K562 (cell line): Measurements from ENCODE around the gene MICU1. TPM values are rescaled to one million over a fixed set of nuclear protein-coding genes. Genes with fewer than 3 reads are reported as not detected.
A peak's percentile ranks its signal among the peaks of the same experiment; 100 is the strongest.

Experiments
- ATAC-seq: fragments of 200-7000 bp; cut with Tn5 transposase; 3 replicates; pipeline ENCODE4 v1.9.1; 2020; ENCODE audit warnings: moderate library complexity
- BruUV-seq: library from RNA; stranded (reverse); fragments of 400-500 nt; replicated peaks from 2 replicates; lab custom pipeline; 2021; lab: Mats Ljungman, UMichigan
- CTCF ChIA-PET: fragments of 300-600 bp; formaldehyde crosslinking; extraction: SDS; loops from one replicate; lab custom pipeline; 2021; ENCODE audit warnings: low intra/inter-chr PET ratio; lab: Yijun Ruan, JAX
- POLR2A ChIA-PET: fragments of 300-600, 350-650 bp; sonication (Branson Sonifier 250); formaldehyde crosslinking; extraction: SDS; loops from one replicate; lab custom pipeline; 2021; ENCODE audit warnings: antibody characterized with exemption, inconsistent platforms; lab: Yijun Ruan, JAX
- DNase-seq, 4 experiments: peaks; one replicate each; pipeline versions ENCODE4 v3.0.0 to v3.0.0-alpha.2; 2011 to 2018; ENCODE audit warnings: low spot score in 3 of 4, mixed read lengths in 3 of 4; ENCODE audit errors: extremely low read depth in 1 of 4
- FAIRE-seq: peaks from 2 replicates; lab custom pipeline; 2011; peaks lifted over from hg19 to GRCh38; lab: Jason Lieb, UNC
- H2AFZ ChIP-seq: 2 replicates; pipeline ENCODE4 v1.6.0; 2011; ENCODE audit warnings: low read depth, low read length, control low read depth, inconsistent platforms
- H3K27ac ChIP-seq: fragments of 200-600 bp; 3 replicates; pipeline ENCODE4 v1.8.0; 2011; ENCODE audit warnings: low read depth, mild to moderate bottlenecking, control low read depth, inconsistent platforms, low read length, moderate library complexity, mixed read lengths; ENCODE audit errors: extremely low read depth
- H3K27me3 ChIP-seq, 2 experiments: fragments of 300-600 bp in 1 of 2; 2 replicates in 1 of 2; 3 replicates in 1 of 2; pipeline versions ENCODE4 v1.6.0 to v1.8.0; 2011; ENCODE audit warnings: inconsistent platforms in 2 of 2, low read length in 2 of 2, mild to moderate bottlenecking in 1 of 2, mixed read lengths in 1 of 2, moderate library complexity in 1 of 2; ENCODE audit not compliant: control insufficient read depth in 2 of 2, insufficient read depth in 2 of 2
- H3K36me3 ChIP-seq: fragments of 300-600 bp; 3 replicates; pipeline ENCODE4 v1.8.0; 2011; ENCODE audit warnings: mild to moderate bottlenecking, low read length, inconsistent platforms; ENCODE audit not compliant: control insufficient read depth, insufficient read depth
- H3K4me1 ChIP-seq, 2 experiments: fragments of 200-600 bp in 1 of 2; replicated peaks in 1 of 2; 2 replicates in 1 of 2; 3 replicates in 1 of 2; pipeline versions ENCODE4 v1.5.1 to v1.8.0; 2011; ENCODE audit warnings: inconsistent platforms in 2 of 2, low read length in 2 of 2, mild to moderate bottlenecking in 1 of 2, mixed read lengths in 1 of 2, moderate library complexity in 1 of 2; ENCODE audit not compliant: control insufficient read depth in 2 of 2, insufficient read depth in 2 of 2
- H3K4me2 ChIP-seq: 2 replicates; pipeline ENCODE4 v1.6.1; 2011; ENCODE audit warnings: low read length, control low read depth, inconsistent platforms, mixed read lengths; ENCODE audit not compliant: insufficient read depth
- H3K4me3 ChIP-seq: fragments of 200-600 bp; sonication (generic), shearing (Covaris generic); 2 replicates; pipeline ENCODE4 v1.5.1; 2016; ENCODE audit warnings: control low read depth, inconsistent platforms
- H3K79me2 ChIP-seq: fragments of 200-600 bp; 3 replicates; pipeline ENCODE4 v1.8.0; 2011; ENCODE audit warnings: low read length, inconsistent platforms; ENCODE audit not compliant: control insufficient read depth, insufficient read depth
- H3K9ac ChIP-seq, 2 experiments: 2 replicates each; pipeline versions ENCODE4 v1.6.0 to v1.6.1; 2011; ENCODE audit warnings: low read depth in 2 of 2, low read length in 2 of 2, control low read depth in 1 of 2, inconsistent platforms in 1 of 2, mild to moderate bottlenecking in 1 of 2, mixed read lengths in 1 of 2; ENCODE audit not compliant: insufficient read depth in 1 of 2
- H3K9me1 ChIP-seq: one replicate; pipeline ENCODE4 v1.6.0; 2011; ENCODE audit warnings: inconsistent platforms, mild to moderate bottlenecking, low read length, moderate library complexity; ENCODE audit not compliant: control insufficient read depth, insufficient read depth
- H3K9me3 ChIP-seq: replicated peaks from 2 replicates; pipeline ENCODE4 v1.5.1; 2011; ENCODE audit warnings: low read depth, low read length, inconsistent platforms; ENCODE audit not compliant: control insufficient read depth, insufficient read depth
- H4K20me1 ChIP-seq: replicated peaks from 2 replicates; pipeline ENCODE4 v1.6.1; 2011; ENCODE audit warnings: low read length, inconsistent platforms, mixed read lengths; ENCODE audit not compliant: control insufficient read depth, insufficient read depth
- C11orf30 ChIP-seq: fragments of 450-650 bp; IDR thresholded peaks from 2 replicates; pipeline ENCODE4 v1.6.1; 2016; ENCODE audit warnings: low read depth, mild to moderate bottlenecking
- EGR1 ChIP-seq: fragments of 450-650 bp; conservative IDR thresholded peaks from 2 replicates; pipeline ENCODE4 v1.6.1; 2017; ENCODE audit warnings: mild to moderate bottlenecking
- ERF ChIP-seq: fragments of 450-650 bp; formaldehyde crosslinking; IDR thresholded peaks from 2 replicates; pipeline ENCODE4 v1.4.0; 2020; ENCODE audit warnings: mild to moderate bottlenecking, mixed read lengths
- ETV5 ChIP-seq: sonication (generic); formaldehyde crosslinking; IDR thresholded peaks from 2 replicates; pipeline ENCODE4 v1.4.0; 2020; ENCODE audit warnings: low read depth, mild to moderate bottlenecking, missing genetic modification reagents
- MAFG ChIP-seq: fragments of 450-650 bp; conservative IDR thresholded peaks from 2 replicates; pipeline ENCODE4 v1.6.1; 2016; ENCODE audit warnings: missing genetic modification characterization, missing compliant biosample characterization
- MED1 ChIP-seq: sonication (generic); formaldehyde crosslinking; IDR thresholded peaks from 2 replicates; pipeline ENCODE4 v1.8.1; 2023; ENCODE audit warnings: missing genetic modification reagents, borderline replicate concordance
- NCOR1 ChIP-seq: fragments of 450-650 bp; IDR thresholded peaks from 2 replicates; pipeline ENCODE4 v1.6.1; 2016; ENCODE audit warnings: mild to moderate bottlenecking, moderate library complexity
- NFE2L1 ChIP-seq: fragments of 450-650 bp; IDR thresholded peaks from 2 replicates; pipeline ENCODE4 v1.6.1; 2016; ENCODE audit warnings: missing genetic modification characterization, low read depth, mild to moderate bottlenecking, missing compliant biosample characterization, moderate library complexity, borderline replicate concordance
- SRF ChIP-seq, 2 experiments: fragments of 250-450, 450-650 bp in 1 of 2; sonication (Bioruptor Pico) in 1 of 2; sonication (generic) in 1 of 2; formaldehyde crosslinking; IDR thresholded peaks; 2 replicates each; pipeline versions ENCODE4 v1.5.0 to v1.5.1; 2020 to 2022; ENCODE audit warnings: mild to moderate bottlenecking in 1 of 2, missing genetic modification reagents in 1 of 2
- ZNF197 ChIP-seq: fragments of 200-800 bp; sonication (Bioruptor generic); IDR thresholded peaks from 2 replicates; pipeline ENCODE4 v1.6.1; 2016; ENCODE audit warnings: low read depth, missing genetic modification characterization, missing compliant biosample characterization
- ZNF77 ChIP-seq: fragments of 250-450 bp; sonication (Bioruptor Pico); IDR thresholded peaks from 2 replicates; pipeline ENCODE4 v1.5.0; 2020
- WGBS: fragments of 100-300 bp; shearing (Covaris generic); methylation state at CpG from one replicate; pipeline ENCODE4 v1.1.6; 2016; ENCODE audit warnings: low coverage, mixed read lengths; ENCODE audit not compliant: insufficient coverage; ENCODE audit errors: missing lambda C conversion rate; 5-methylcytosine and 5-hydroxymethylcytosine counted together
- in situ Hi-C: fragments of 300-500 bp; cut with MboI; formaldehyde crosslinking; loops from 4 replicates; pipeline ENCODE4 v1.15.0; 2018; ENCODE audit warnings: inconsistent platforms, mixed read lengths
- intact Hi-C: fragments of 100-400 bp; cut with micrococcal nuclease; formaldehyde crosslinking; loops from 2 replicates; pipeline ENCODE4 v1.14.2; 2022
- polyA plus RNA-seq, 8 experiments: library from polyadenylated mRNA; depleted of rRNA in 4 of 8; stranded (reverse) in 5 of 8; unstranded in 3 of 8; fragments of >200 nt; fragmentation: Nextera tagmentation in 2 of 8; fragmentation: Illumina TruSeq in 1 of 8; extraction: Ambion mirVana in 2 of 8; extraction: Trizol in 1 of 8; gene quantifications; 2 replicates each; pipeline versions ENCODE4 v1.2.1 to v1.2.3, GENCODE V29; 2011 to 2014; ENCODE audit warnings: inconsistent platforms in 1 of 8, missing spikeins in 1 of 8
- total RNA-seq, 7 experiments: library from RNA; depleted of rRNA in 6 of 7; stranded (reverse); fragments of >200 nt in 6 of 7; fragmentation: Illumina TruSeq in 2 of 7; extraction: Trizol in 2 of 7; gene quantifications; 2 replicates each; pipeline versions ENCODE4 v1.2.1 to v1.2.3, GENCODE V29; 2011 to 2021; ENCODE audit warnings: low replicate concordance in 1 of 7
- TF ChIP-seq, protein P1 (sequence below): sonication (generic); formaldehyde crosslinking; IDR thresholded peaks from 2 replicates; pipeline ENCODE4 v1.5.0; 2020; ENCODE audit warnings: missing genetic modification reagents

Gene MICU1
- total and polyA plus RNA-seq, 9 of the 15 experiments (the other 6 are each of a cell fraction or from before 2014, with no cell fraction given) = 29.3 to 76.8 (median 48.4) TPM

- H3K4me2 ChIP-seq = no peak overlapping the region
- H3K9me1 ChIP-seq = no peaks in the 10 kb centered on the region
- DNase-seq (no peak), ATAC-seq (no peak), FAIRE-seq (no peak)
- intact Hi-C loops (no loop called here), in situ Hi-C loops (loop anchor here (5.0 to 25.0 kb wide), 4 partner anchors 201 to 1023 kb away; partner anchors contain the start of gene SLC29A3)
- H3K9me3 ChIP-seq = no peaks in the 10 kb centered on the region
- no peak overlapping the region for H3K4me3 ChIP-seq
- no peaks in the 10 kb centered on the region for H3K79me2 ChIP-seq
- 91% methylated on average over 19 of the region's 20 CpGs for WGBS
- no peak overlapping the region for H2AFZ ChIP-seq
- H3K27ac ChIP-seq = no peak overlapping the region
- peak overlapping the region in 1 of 2 experiments; percentile 59; a peak in 2 of 4 replicates for H3K9ac ChIP-seq
- no peak for TF ChIP-seq MED1 (CRISPR knock-in tag)
- TF ChIP-seq EGR1 = no peak
- TF ChIP-seq ERF (CRISPR knock-in tag) = no peak
- no peak for TF ChIP-seq NCOR1
- TF ChIP-seq MAFG (tag) = no peak
- TF ChIP-seq NFE2L1 (tag) = no peak
- TF ChIP-seq SRF (CRISPR knock-in tag; IDR thresholded peaks at IDR 0.05) = no peak
- no peak for TF ChIP-seq ETV5 (CRISPR knock-in tag)
- no peak for TF ChIP-seq C11orf30
- no peak for TF ChIP-seq ZNF77 (CRISPR knock-in tag)
- no peak for TF ChIP-seq ZNF197 (CRISPR knock-in tag)
- TF ChIP-seq, protein P1, sequence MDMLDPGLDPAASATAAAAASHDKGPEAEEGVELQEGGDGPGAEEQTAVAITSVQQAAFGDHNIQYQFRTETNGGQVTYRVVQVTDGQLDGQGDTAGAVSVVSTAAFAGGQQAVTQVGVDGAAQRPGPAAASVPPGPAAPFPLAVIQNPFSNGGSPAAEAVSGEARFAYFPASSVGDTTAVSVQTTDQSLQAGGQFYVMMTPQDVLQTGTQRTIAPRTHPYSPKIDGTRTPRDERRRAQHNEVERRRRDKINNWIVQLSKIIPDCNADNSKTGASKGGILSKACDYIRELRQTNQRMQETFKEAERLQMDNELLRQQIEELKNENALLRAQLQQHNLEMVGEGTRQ = no peak
- H4K20me1 ChIP-seq = no peaks in the 10 kb centered on the region
- peaks cover 10 to 40% of the 10 kb centered on the region in 2 experiments; a peak in 3 of 5 replicates for H3K4me1 ChIP-seq
- BruUV-seq = no TSS peak
- POLR2A ChIA-PET = interaction anchor here (0.5 to 13.1 kb wide), 2 partner anchors 60 to 729 kb away, joined by 3 to 197 read pairs; partner anchors contain the start of gene DDIT4
- H3K36me3 ChIP-seq = peaks cover 65% of the 10 kb centered on the region; the same call in 2 of the 3 replicates
- CTCF ChIA-PET = interaction anchor here (1.2 to 2.6 kb wide), 3 partner anchors 58 to 81 kb away, joined by 3 to 12 read pairs (median 7); no protein-coding TSS in a partner anchor
- H3K27me3 ChIP-seq = no peaks in the 10 kb centered on the region
Measured at GRCh38 chr10:72335394-72336258, 290.3 kb downstream of the MICU1 start.
